Ovary (tissue), 3 donors: ENCODE results near the gene FST.

Experiments used
- CTCF ChIP-seq, 3 donors: fragments of 450-650 bp in 2 of 3; fragments of 200-600 bp in 1 of 3; IDR thresholded peaks; one replicate each; pipeline versions ENCODE4 v1.5.1 to v1.8.0; 2016 to 2022; ENCODE audit warnings: antibody characterized with exemption in 3 of 3, mild to moderate bottlenecking in 1 of 3
- EP300 ChIP-seq: sonication (generic); formaldehyde crosslinking; IDR thresholded peaks from one replicate; pipeline ENCODE4 v1.6.1; 2017; ENCODE audit warnings: antibody characterized with exemption
- POLR2A ChIP-seq: fragments of 450-650 bp; IDR thresholded peaks from one replicate; pipeline ENCODE4 v1.6.1; 2017; ENCODE audit warnings: antibody characterized with exemption, mild to moderate bottlenecking, moderate library complexity
- donor health status: DM: no; HTN: no; CAD: no.

- TF ChIP-seq CTCF (IDR thresholded peaks at IDR 0.05), result no peak
- no peak for TF ChIP-seq POLR2A
- TF ChIP-seq EP300, result no peak
These were observed 7.8 kb downstream of the FST start for GRCh38 chr5:53488195-53488722.
